Activated naive CD4-positive, alpha-beta T cell treated with anti-CD3 and anti-CD28 coated beads, Interleukin-2, amount 50 U/mL, for 72 hours (primary cell): ENCODE results near the gene CLCF1. TPM values are rescaled to one million over a fixed set of nuclear protein-coding genes. Genes with fewer than 3 reads are reported as not detected.

Experiments used
- ATAC-seq, 2 donors: fragments of 150-1000 bp; cut with Tn5 transposase; 2 replicates each; pipeline ENCODE4 v1.10.0; 2021; ENCODE audit warnings: mild to moderate bottlenecking in 2 of 2, moderate library complexity in 2 of 2
- DNase-seq, 2 donors: peaks; one replicate each; pipeline ENCODE4 v3.0.0; 2021 to 2022; ENCODE audit warnings: low spot score in 2 of 2
- H3K27ac Mint-ChIP-seq, 2 donors: one replicate each; pipeline ENCODE4 v1.8.0; 2022; ENCODE audit warnings: mild to moderate bottlenecking in 2 of 2, mixed read lengths in 2 of 2
- H3K36me3 Mint-ChIP-seq, 2 donors: one replicate each; pipeline ENCODE4 v1.8.0; 2022; ENCODE audit warnings: mixed read lengths in 2 of 2
- H3K9me3 Mint-ChIP-seq, 2 donors: one replicate each; pipeline ENCODE4 v1.8.0; 2022; ENCODE audit warnings: mixed read lengths in 2 of 2
- total RNA-seq, 2 donors: library from RNA; stranded (reverse); gene quantifications; one replicate each; pipeline ENCODE4 v1.2.3, GENCODE V29; 2022

Gene CLCF1
- total RNA-seq, result under 1 TPM in 1 of 2 donors, not detected in 1; 0.89 TPM

- DNase-seq, result no peak
- Mint-ChIP-seq H3K27ac (peak within 1 kb of the TSS in 1 of 2 donors; percentile 21), H3K9me3 (no peaks in the 10 kb centered on the region), H3K36me3 (no peaks in the 10 kb centered on the region)
- peak; percentile 26 to 38 for ATAC-seq
These were observed at the start of gene CLCF1 for GRCh38 chr11:67372993-67373647. CLCF1 (minus strand) TSS chr11:67373598; CDS start chr11:67373539, 59 bp downstream.

GRCh38 chr11:67422891-67423290, 49.5 kb upstream of the CLCF1 start:
- no peaks in the 10 kb centered on the region for H3K9me3 Mint-ChIP-seq
- DNase-seq (no peak), ATAC-seq (no peak)
- peaks cover 0 to 3% of the 10 kb centered on the region in 2 donors for H3K36me3 Mint-ChIP-seq
- no peak overlapping the region for H3K27ac Mint-ChIP-seq

GRCh38 chr11:67421430-67422031, 48.1 kb upstream of the CLCF1 start:
- Mint-ChIP-seq H3K36me3 (no peaks in the 10 kb centered on the region), H3K9me3 (no peaks in the 10 kb centered on the region)

GRCh38 chr11:67420646-67421429, 47.4 kb upstream of the CLCF1 start:
- peak overlapping the region; percentile 69 to 81 for H3K27ac Mint-ChIP-seq
- no peaks in the 10 kb centered on the region for H3K36me3 Mint-ChIP-seq
- DNase-seq (peak; percentile 95 to 100), ATAC-seq (peak; percentile 93 to 94)
- no peaks in the 10 kb centered on the region for H3K9me3 Mint-ChIP-seq

More at GRCh38 chr11:67421430-67422031, 48.1 kb upstream of the CLCF1 start:
- no peak for DNase-seq
- no peak for ATAC-seq
- peak overlapping the region; percentile 65 to 81 for H3K27ac Mint-ChIP-seq

- ATAC-seq (no peak), DNase-seq (no peak)
- Mint-ChIP-seq H3K27ac (peak overlapping the region in 1 of 2 donors; percentile 69), H3K36me3 (no peaks in the 10 kb centered on the region), H3K9me3 (no peaks in the 10 kb centered on the region)
These were observed 46.8 kb upstream of the CLCF1 start for GRCh38 chr11:67420147-67420645.

GRCh38 chr11:67419325-67420049, 46.1 kb upstream of the CLCF1 start:
- no peak for ATAC-seq
- H3K27ac Mint-ChIP-seq, result peak overlapping the region; percentile 36 to 73
- DNase-seq, result no peak

GRCh38 chr11:67418476-67419281, 45.3 kb upstream of the CLCF1 start:
- H3K36me3 Mint-ChIP-seq, result no peaks in the 10 kb centered on the region
- peak in 1 of 2 donors; percentile 31 for DNase-seq
- peak overlapping the region in 1 of 2 donors; percentile 73 for H3K27ac Mint-ChIP-seq
- no peak for ATAC-seq
- no peaks in the 10 kb centered on the region for H3K9me3 Mint-ChIP-seq

More at GRCh38 chr11:67419325-67420049, 46.1 kb upstream of the CLCF1 start:
- Mint-ChIP-seq H3K36me3 (no peaks in the 10 kb centered on the region), H3K9me3 (no peaks in the 10 kb centered on the region)

- Mint-ChIP-seq H3K9me3 (no peaks in the 10 kb centered on the region), H3K36me3 (no peaks in the 10 kb centered on the region), H3K27ac (no peak overlapping the region)
- ATAC-seq (no peak), DNase-seq (no peak)
These were observed 44.0 kb upstream of the CLCF1 start for GRCh38 chr11:67417425-67417824.

- peak overlapping the region in 1 of 2 donors; percentile 53 for H3K27ac Mint-ChIP-seq
- H3K36me3 Mint-ChIP-seq, result no peaks in the 10 kb centered on the region
- DNase-seq, result peak in 1 of 2 donors; percentile 36
- no peak for ATAC-seq
- H3K9me3 Mint-ChIP-seq, result no peaks in the 10 kb centered on the region
These were observed 43.3 kb upstream of the CLCF1 start for GRCh38 chr11:67416416-67417335.

- peak within 1 kb of the TSS; percentile 40 to 53 for H3K27ac Mint-ChIP-seq
- ATAC-seq (peak in 1 of 2 donors; percentile 9), DNase-seq (peak in 1 of 2 donors; percentile 26)
- H3K36me3 Mint-ChIP-seq, result no peaks in the 10 kb centered on the region
- H3K9me3 Mint-ChIP-seq, result no peaks in the 10 kb centered on the region
These were observed 42.3 kb upstream of the CLCF1 start, which contains the start of gene CARNS1 for GRCh38 chr11:67415501-67416304. CARNS1 (plus strand) TSS chr11:67415678; CDS start chr11:67416200, 522 bp downstream.

- no peak for DNase-seq
- ATAC-seq, result no peak
- peak overlapping the region; percentile 44 to 85 for H3K27ac Mint-ChIP-seq
These were observed 40.0 kb upstream of the CLCF1 start for GRCh38 chr11:67413266-67413849.

GRCh38 chr11:67412495-67413179, 39.2 kb upstream of the CLCF1 start:
- H3K27ac Mint-ChIP-seq, result peak overlapping the region; percentile 29 to 85

More at GRCh38 chr11:67413266-67413849, 40.0 kb upstream of the CLCF1 start:
- peaks cover 0 to 6% of the 10 kb centered on the region in 2 donors for H3K36me3 Mint-ChIP-seq
- H3K9me3 Mint-ChIP-seq, result no peaks in the 10 kb centered on the region

GRCh38 chr11:67411785-67412152, 38.4 kb upstream of the CLCF1 start:
- peaks cover 8 to 14% of the 10 kb centered on the region in 2 donors for H3K36me3 Mint-ChIP-seq
- H3K9me3 Mint-ChIP-seq, result no peaks in the 10 kb centered on the region
- ATAC-seq, result no peak
- DNase-seq, result no peak
- H3K27ac Mint-ChIP-seq, result peak overlapping the region; percentile 29 to 85

More at GRCh38 chr11:67412495-67413179, 39.2 kb upstream of the CLCF1 start:
- Mint-ChIP-seq H3K9me3 (no peaks in the 10 kb centered on the region), H3K36me3 (peaks cover 0 to 6% of the 10 kb centered on the region in 2 donors)
- no peak for DNase-seq
- ATAC-seq, result no peak
